ENCODE results near the gene ARMC12.

DNA sequence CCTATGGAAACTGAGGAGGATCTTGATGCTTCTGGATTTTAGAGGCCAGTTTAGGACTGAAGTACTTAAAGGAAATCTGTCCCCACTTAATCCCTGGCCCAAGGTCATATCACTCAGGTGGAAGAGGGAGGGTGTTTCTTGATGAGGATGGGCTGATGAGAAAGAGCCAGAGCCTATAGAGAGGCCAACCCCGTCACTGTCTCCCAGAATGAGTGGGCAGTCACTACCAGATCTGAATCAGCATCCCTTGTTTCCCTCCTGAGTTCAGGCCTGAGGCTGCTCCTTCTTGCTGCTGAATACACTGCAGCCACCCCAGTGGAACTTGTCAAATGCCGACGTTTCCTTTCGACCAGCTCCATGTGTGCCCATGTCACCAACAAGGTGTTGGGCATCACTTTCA lies 14.8 kb downstream of the ARMC12 start:
- TF ChIP-seq, protein P1, sequence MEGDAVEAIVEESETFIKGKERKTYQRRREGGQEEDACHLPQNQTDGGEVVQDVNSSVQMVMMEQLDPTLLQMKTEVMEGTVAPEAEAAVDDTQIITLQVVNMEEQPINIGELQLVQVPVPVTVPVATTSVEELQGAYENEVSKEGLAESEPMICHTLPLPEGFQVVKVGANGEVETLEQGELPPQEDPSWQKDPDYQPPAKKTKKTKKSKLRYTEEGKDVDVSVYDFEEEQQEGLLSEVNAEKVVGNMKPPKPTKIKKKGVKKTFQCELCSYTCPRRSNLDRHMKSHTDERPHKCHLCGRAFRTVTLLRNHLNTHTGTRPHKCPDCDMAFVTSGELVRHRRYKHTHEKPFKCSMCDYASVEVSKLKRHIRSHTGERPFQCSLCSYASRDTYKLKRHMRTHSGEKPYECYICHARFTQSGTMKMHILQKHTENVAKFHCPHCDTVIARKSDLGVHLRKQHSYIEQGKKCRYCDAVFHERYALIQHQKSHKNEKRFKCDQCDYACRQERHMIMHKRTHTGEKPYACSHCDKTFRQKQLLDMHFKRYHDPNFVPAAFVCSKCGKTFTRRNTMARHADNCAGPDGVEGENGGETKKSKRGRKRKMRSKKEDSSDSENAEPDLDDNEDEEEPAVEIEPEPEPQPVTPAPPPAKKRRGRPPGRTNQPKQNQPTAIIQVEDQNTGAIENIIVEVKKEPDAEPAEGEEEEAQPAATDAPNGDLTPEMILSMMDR (conservative IDR thresholded peaks at IDR 0.05 in 1 of 2, IDR thresholded peaks at IDR 0.05 in 1 of 2; ENCODE audit: low read depth in 1 of 2, low read length in 2 of 2) = no peak
- TF ChIP-seq EZH2 (IDR thresholded peaks at IDR 0.05; ENCODE audit: low read length, missing control alignments) = no peak

Measured in fibroblast of lung (primary cell).